ENCODE data around the gene BRD3OS.
A peak's percentile ranks its signal among the peaks of the same experiment; 100 is the strongest.
"Not testable (repeated sequence)": the region's sequence is repeated elsewhere in the genome, so short reads cannot be mapped to it uniquely, and the experiment has no call there.

Gene BRD3OS

DNA sequence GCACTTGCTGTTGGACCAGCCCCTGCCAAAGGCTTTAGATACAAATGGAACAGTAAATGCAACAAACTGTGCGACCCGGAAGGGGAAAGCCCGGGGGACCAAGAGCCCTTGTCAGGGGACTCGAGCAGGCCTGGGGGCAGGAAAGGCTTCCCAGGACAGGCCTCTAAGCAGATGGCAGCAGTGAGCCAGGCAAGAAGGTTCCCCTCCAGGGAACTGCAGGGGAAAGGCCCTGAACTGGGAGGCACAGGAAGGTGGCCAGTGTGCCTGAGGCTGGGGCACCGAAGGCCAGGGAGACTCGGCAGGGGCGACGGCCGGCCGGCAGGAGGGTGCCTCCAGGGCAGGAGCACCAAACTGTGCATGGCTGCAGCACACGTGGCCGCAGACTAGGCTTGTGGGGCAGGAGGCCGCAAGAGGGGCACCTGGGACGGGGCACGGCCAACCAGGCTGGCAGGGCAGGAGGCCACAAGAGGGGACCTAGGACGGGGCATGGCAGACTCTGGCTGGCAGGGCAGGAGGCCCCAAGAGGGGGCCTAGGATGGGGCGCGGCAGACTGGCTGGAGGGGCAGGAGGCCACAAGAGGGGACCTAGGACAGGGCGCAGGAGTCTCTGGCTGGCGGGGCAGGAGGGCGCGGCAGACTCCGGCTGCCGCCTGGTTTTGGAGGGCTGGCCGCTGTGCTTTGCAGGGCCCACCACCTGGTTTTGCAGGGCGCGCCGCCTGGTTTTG, 43.2 kb upstream of the BRD3OS start:
- no peak for DNase-seq
- Mint-ChIP-seq H3K36me3 (ENCODE audit: insufficient read depth) (peaks cover 11% of the 10 kb centered on the region), H3K27me3 (no peaks in the 10 kb centered on the region), H3K27ac (no peak overlapping the region), H3K4me3 (no peak overlapping the region), H3K9me3 (no peaks in the 10 kb centered on the region), H3K4me1 (ENCODE audit: low read depth in 2 of 2) (peaks cover 0 to 3% of the 10 kb centered on the region in 2 donors)
- no peak for ATAC-seq (replicated peaks)

DNA sequence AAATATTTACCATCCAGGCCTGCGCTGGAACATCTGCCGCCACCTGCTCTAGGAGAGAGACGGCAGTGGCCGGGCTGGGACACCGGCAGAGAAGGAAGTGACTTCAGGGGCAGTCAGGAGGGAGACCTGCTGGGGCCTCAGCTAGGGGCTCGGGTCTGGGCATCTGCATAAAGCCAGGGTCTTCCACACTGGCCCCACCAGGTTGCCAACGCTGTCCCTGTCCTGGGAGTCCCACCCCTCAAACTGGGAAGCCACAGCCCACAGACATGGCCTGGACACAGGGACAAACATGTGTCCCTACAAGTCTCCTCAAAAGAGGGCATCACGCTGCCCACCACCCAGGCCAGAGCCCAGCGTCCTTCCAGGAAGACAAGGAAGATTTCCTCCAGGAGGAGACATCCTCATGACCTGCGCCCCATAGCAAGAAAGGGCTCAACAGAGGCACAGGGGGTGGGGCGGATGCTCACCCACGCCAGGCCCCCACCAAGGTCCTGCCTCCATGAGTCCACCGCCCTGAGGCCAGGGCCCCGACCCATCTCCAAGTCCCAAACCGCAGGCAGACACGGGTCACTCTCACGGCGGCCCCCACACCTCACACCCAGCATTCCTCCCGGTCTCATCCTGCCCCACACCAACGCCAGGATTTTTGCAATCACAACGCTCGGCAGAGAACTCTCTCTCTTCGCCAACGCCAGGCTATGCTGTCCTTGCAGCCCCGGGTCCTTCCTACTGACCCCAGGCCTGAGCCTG, 42.1 kb upstream of the BRD3OS start:
- Mint-ChIP-seq H3K27ac (no peak overlapping the region), H3K9me3 (no peaks in the 10 kb centered on the region), H3K4me1 (ENCODE audit: low read depth in 2 of 2) (peaks cover 0 to 3% of the 10 kb centered on the region in 2 donors), H3K36me3 (ENCODE audit: insufficient read depth) (peaks cover 6% of the 10 kb centered on the region), H3K4me3 (no peak overlapping the region), H3K27me3 (no peaks in the 10 kb centered on the region)
- no peak for DNase-seq
- no peak for ATAC-seq (replicated peaks)

DNA sequence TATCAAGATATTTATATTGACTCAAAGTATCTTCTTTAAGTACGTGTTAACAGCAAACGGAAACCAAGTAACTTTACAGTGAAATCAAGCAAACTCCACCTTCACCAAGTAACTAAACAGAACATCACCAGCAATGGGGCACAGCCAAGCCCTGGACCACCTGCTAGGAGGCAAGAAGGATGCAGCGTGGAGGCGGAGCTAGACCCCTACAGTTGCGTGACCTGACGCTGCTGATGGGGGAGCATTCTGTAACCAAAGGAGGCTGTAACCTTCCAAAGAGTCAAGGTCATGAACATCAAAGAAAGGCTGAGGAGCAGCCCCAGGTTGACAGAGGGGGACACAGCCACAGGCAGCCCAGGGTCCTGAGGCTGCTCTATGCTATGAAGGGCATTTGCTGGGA, 39.2 kb upstream of the BRD3OS start:
- ATAC-seq (replicated peaks) (no peak), DNase-seq (no peak)
- no peaks in the 10 kb centered on the region for H3K9me3 Mint-ChIP-seq
- no peak overlapping the region for H3K27ac Mint-ChIP-seq
- H3K4me1 Mint-ChIP-seq (ENCODE audit: low read depth in 2 of 2), result peaks cover 0 to 5% of the 10 kb centered on the region in 2 donors
- H3K4me3 Mint-ChIP-seq, result no peak overlapping the region
- peaks cover 3% of the 10 kb centered on the region for H3K36me3 Mint-ChIP-seq (ENCODE audit: insufficient read depth)
- H3K27me3 Mint-ChIP-seq, result peaks cover 0 to 10% of the 10 kb centered on the region in 2 donors

DNA sequence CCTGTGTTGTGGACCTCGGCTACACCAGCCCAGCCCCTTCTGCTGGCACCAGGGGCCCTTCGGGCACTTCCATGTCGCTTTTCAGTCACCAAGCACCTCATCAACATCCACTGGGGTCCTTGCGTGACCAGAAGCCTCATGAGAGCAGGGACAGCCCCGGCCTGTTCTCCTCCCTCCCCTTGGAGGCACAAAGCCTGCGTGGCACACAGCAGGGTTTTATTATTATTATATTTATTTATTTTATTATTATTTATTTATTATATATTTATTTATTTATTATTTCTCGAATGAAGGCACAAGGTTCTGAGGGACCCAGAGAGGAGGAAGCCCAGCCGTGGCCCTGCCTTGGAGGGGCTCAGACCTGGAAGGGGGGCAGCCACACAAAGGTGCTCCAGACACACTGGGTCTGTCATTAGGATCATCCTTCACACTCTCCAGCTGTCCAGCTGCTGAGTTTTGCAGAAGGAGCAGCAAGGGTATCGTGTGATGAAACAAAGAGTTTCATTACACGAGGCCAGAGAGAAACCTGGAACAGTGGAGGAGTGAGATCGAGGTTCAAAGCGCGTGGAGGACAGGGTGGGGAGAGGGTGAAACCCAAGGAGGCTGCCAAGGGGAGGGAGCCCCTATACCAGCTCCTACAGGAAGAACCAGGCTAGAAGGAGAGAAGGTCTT, 38.4 kb upstream of the BRD3OS start:
- Mint-ChIP-seq H3K9me3 (no peaks in the 10 kb centered on the region), H3K4me1 (ENCODE audit: low read depth in 2 of 2) (peaks cover 0 to 6% of the 10 kb centered on the region in 2 donors), H3K27me3 (peaks cover 0 to 13% of the 10 kb centered on the region in 2 donors), H3K27ac (no peak overlapping the region), H3K36me3 (ENCODE audit: insufficient read depth) (peaks cover 3% of the 10 kb centered on the region), H3K4me3 (no peak overlapping the region)
- DNase-seq, result no peak
- ATAC-seq (replicated peaks), result no peak

DNA sequence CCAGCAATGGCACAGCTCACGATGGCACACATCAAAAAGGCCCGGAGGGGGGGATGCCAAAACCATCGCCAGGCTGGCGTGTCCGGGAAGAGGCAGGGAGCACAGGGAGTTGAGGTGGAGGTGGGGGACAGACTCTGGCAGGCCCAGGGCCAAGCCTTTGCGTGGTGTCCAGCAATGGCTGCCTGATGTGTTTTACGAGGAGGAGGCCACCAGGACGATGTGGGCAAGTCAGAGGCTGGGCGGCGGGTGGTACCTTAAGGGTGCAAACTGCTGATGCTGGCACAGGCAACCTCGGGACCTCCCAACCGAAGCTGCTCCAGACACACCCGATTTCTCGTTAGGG, 37.9 kb upstream of the BRD3OS start:
- Mint-ChIP-seq H3K27ac (no peak overlapping the region), H3K4me3 (no peak overlapping the region), H3K27me3 (peaks cover 0 to 13% of the 10 kb centered on the region in 2 donors), H3K9me3 (no peaks in the 10 kb centered on the region), H3K4me1 (ENCODE audit: low read depth in 2 of 2) (peaks cover 0 to 6% of the 10 kb centered on the region in 2 donors), H3K36me3 (ENCODE audit: insufficient read depth) (peaks cover 3% of the 10 kb centered on the region)
- DNase-seq, result no peak
- ATAC-seq (replicated peaks), result no peak

DNA sequence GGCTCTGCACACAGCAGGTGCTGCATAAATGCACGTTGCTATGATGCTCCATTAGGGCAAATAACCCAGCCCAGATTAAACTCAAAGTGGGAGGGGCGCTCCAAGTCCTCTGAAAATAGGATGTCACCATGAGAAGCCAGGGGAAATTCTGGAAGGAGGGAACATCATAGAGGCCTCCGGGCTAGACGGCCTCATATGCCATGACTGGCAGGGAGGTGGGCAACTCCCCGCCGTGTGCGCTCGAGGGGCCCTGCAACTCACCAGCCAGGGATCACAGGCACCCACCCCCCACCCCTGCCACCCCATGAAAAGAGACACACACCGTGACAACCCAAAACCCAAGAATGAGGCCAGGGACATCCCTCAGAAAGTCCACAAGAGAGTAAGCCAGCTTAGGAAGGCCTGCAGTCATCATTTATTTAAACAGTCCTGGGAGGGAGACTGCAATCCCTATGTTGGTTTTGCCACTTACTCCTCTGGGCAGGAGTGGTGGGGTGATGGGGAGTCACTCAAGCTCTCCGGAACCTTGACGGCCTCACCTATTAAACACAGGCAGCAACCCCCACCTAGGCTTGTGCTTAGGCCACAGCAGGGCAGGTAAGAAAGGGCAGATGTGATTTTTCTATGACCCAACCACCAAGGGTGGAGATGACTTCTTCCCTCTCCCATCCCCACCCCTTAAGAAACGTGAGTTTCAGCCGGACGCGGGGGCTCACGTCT, 37.2 kb upstream of the BRD3OS start:
- Mint-ChIP-seq H3K9me3 (no peaks in the 10 kb centered on the region), H3K4me1 (ENCODE audit: low read depth in 2 of 2) (peaks cover 0 to 6% of the 10 kb centered on the region in 2 donors), H3K36me3 (ENCODE audit: insufficient read depth) (peaks cover 4% of the 10 kb centered on the region), H3K27me3 (peaks cover 0 to 13% of the 10 kb centered on the region in 2 donors), H3K4me3 (no peak overlapping the region), H3K27ac (no peak overlapping the region)
- DNase-seq, result no peak
- no peak for ATAC-seq (replicated peaks)

DNA sequence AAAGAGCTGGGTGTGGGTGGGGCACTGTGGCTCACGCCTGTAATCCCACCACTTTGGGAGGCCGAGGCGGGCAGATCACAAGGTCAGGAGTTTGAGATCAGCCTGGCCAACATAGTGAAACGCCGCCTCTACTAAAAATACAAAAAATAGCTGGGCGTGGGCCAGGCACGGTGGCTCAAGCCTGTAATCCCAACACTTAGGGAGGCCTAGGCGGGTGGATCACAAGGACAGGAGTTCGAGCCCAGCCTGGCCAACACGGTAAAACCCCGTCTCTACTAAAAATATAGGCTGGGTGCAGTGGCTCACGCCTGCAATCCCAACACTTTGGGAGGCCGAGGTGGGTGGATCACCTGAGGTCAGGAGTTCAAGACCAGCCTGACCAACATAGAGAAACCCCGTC, 36.5 kb upstream of the BRD3OS start:
- peak overlapping the region in 1 of 2 donors; percentile 23 for H3K4me3 Mint-ChIP-seq
- not testable (repeated sequence) for H3K27ac Mint-ChIP-seq; ATAC-seq (replicated peaks); DNase-seq; H3K4me1 Mint-ChIP-seq (ENCODE audit: low read depth in 2 of 2); H3K9me3 Mint-ChIP-seq; H3K36me3 Mint-ChIP-seq (ENCODE audit: insufficient read depth)
- peaks cover 0 to 13% of the 10 kb centered on the region in 2 donors for H3K27me3 Mint-ChIP-seq

DNA sequence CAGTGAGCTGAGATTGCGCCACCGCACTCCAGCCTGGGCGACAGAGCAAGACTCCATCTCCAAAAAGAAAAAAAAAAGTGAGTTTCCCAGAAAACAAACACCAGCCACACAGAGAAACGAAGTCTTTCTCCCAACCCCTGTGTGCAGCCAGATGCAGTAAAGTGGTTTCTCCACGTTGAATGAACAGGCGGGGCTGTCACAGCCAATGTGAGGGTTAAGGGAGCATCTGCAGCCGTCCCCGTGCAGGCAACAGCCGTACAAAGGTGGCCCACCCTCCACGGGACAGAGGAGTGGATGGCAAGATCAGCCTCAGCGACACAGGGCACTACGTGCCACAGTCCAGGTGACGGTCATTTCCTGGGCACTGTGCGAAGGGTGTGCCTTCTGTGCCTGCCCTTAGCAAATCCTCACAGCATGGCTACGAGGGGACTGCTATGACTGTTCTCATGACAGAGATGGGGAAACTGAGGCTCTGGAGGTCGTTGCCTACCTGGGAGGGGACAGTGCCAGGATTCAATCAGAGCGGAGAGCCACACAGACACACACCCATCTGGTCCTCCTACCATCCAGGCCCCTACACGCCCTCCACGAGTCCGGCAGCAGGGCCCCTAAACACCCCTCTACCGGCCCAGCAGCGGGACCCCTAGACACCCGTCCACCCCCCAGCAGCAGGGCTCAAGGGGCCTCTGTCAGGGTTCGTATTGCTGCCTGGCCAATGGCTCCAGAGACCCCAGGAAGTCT, 35.5 kb upstream of the BRD3OS start:
- Mint-ChIP-seq H3K36me3 (ENCODE audit: insufficient read depth) (peaks cover 6% of the 10 kb centered on the region), H3K27ac (no peak overlapping the region), H3K9me3 (no peaks in the 10 kb centered on the region), H3K27me3 (peaks cover 0 to 13% of the 10 kb centered on the region in 2 donors), H3K4me3 (peak overlapping the region in 1 of 2 donors; percentile 59), H3K4me1 (ENCODE audit: low read depth in 2 of 2) (peaks cover 0 to 10% of the 10 kb centered on the region in 2 donors)
- no peak for DNase-seq
- ATAC-seq (replicated peaks), result no peak

DNA sequence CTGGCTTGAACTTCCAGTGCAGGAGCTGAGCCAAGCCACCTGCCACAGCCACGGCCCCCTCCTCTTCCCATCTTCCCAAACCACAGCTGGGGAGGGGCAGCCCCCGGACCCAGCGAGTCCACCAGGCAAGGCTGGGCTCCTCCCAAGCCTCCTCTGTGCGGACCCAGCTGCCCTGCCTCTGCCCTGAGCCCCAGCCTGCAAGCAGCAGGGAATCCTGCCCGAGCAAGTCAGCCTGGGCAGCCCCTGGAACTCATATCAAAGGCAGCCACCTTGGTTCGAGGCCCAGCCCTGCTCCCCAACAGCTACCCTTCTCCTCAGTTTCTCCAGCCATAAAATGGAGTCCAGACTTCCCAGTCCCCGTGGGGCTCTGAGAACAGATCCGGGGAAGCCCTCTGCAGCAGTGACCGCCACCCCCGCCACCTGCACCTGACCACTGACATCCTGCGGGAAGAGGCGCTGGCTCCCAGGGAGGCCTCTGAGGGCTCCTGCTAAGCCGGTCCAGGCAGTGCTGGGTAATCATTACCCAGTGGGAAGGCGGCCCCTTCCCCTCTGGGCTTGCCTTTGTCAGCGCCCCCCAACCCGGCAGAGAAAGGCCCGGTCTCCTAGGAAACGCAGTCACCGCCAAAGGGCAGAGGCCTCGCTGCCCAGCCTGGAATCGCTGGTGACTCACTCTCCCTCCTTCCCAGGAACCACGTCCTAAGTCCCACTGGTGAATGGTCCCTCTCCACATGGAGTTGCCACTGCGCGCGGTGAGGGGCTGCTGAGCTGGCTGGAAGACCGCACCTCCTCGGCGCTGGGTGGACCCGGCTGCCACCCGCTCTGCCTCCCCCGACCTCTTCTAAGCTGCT, 34.7 kb upstream of the BRD3OS start:
- DNase-seq (no peak), ATAC-seq (replicated peaks) (no peak)
- peaks cover 0 to 13% of the 10 kb centered on the region in 2 donors for H3K27me3 Mint-ChIP-seq
- H3K36me3 Mint-ChIP-seq (ENCODE audit: insufficient read depth), result peaks cover 6% of the 10 kb centered on the region
- H3K4me3 Mint-ChIP-seq, result peak overlapping the region; percentile 33 to 59
- no peak overlapping the region for H3K27ac Mint-ChIP-seq
- peaks cover 0 to 10% of the 10 kb centered on the region in 2 donors for H3K4me1 Mint-ChIP-seq (ENCODE audit: low read depth in 2 of 2)
- H3K9me3 Mint-ChIP-seq, result no peaks in the 10 kb centered on the region

DNA sequence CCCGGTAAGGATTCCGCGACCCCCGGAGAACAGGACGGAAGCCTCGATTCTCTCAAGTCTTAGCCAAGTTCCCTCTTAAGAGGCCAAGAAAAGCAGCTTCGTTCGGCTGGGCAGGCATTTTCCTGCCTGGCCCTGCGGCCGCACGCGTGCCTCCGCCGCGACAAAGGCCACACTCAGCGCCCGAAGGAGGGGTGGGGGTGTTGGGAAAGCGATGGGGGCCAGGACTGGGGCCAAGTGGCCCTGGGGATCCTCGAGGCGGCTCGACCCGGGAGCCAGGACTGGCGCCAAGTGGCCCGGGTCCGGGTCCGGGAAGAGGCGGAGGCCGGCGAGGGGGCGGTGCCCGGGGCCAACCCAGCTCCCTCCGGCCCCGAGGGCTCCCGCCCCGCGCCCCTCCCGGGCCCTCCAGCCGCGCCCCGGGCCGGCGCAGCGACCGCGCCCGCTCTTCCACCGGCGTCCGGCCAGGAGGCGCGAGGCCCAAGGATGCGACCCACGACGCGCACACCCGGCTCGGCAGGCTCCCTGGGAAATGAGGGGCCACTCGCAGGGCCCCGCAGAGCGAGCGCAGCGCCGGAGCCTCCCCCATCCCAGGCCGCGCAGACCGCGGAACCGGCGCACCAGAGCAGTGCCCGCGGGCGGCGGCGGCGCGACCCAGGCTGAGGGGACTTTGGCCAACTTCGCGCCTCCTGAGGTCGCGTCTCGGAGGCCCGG, 33.9 kb upstream of the BRD3OS start:
- no peaks in the 10 kb centered on the region for H3K9me3 Mint-ChIP-seq

DNA sequence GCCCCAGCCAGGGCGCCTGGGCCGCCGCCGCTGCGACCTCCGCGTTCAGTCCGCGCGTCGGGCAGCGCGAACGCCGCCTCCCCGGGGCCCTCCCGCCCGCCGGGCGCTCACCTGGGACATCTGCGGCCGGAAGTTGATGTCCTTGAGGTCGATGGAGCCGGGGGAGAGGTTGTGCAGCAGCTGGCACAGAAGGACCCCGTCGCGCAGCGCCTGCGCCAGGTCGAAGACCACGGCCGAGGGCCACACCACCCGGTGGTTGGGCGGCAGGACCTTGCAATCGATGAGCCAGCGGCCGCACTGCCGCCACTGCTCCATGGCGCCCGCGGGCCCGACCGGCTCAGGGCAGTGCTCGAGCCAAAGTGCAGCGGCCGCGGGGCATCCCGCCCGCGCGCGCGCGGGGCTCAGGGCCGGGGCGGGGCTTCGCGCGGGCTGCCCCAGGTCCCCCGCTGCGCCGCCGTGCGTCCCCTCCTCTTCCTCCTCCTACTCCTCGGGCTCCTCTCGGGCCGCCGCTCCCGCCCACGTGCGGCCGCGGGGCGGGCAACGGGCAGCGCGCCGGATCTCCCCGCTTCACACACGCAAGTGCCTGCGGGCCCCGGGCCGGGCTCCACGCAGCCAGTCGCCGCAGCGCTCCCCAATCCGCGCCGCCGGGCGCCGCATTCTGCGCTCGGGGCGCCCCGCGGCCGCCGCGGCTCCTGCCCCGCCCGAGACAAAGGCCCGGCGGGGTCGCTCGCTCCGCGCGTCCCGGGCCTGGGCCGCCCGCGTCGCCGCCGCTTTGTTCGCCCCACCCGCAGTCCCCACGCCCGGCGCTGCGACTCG, 33.1 kb upstream of the BRD3OS start, which contains the start of gene VAV2:
VAV2 (minus strand) TSS at position 361 of the 816 bp plus-strand sequence; CDS start at position 315, 46 bp downstream.
- DNase-seq, result peak in 1 of 3 experiments; percentile 28
- no peaks in the 10 kb centered on the region for H3K9me3 Mint-ChIP-seq
- peak; percentile 52 for ATAC-seq (replicated peaks)
- H3K36me3 Mint-ChIP-seq (ENCODE audit: insufficient read depth), result peaks cover 3% of the 10 kb centered on the region
- peak within 1 kb of the TSS in 1 of 2 donors; percentile 29 for H3K27ac Mint-ChIP-seq
- H3K27me3 Mint-ChIP-seq, result peaks cover 0 to 18% of the 10 kb centered on the region in 2 donors
- peak within 1 kb of the TSS; percentile 69 to 77 for H3K4me3 Mint-ChIP-seq
- peaks cover 0 to 8% of the 10 kb centered on the region in 2 donors for H3K4me1 Mint-ChIP-seq (ENCODE audit: low read depth in 2 of 2)

More for the DNA sequence above, 33.9 kb upstream of the BRD3OS start:
- peak overlapping the region; percentile 33 to 59 for H3K4me3 Mint-ChIP-seq
- DNase-seq (no peak), ATAC-seq (replicated peaks) (peak; percentile 3)
- peaks cover 0 to 13% of the 10 kb centered on the region in 2 donors for H3K27me3 Mint-ChIP-seq
- H3K4me1 Mint-ChIP-seq (ENCODE audit: low read depth in 2 of 2), result peaks cover 0 to 10% of the 10 kb centered on the region in 2 donors
- H3K27ac Mint-ChIP-seq, result no peak overlapping the region
- H3K36me3 Mint-ChIP-seq (ENCODE audit: insufficient read depth), result peaks cover 6% of the 10 kb centered on the region
